GM12864 (cell line): Measurements from ENCODE around the gene DIS3L2.
A peak's percentile ranks its signal among the peaks of the same experiment; 100 is the strongest.

ENCODE experiments used
- DNase-seq: peaks from one replicate; pipeline ENCODE4 v3.0.0-alpha.2; 2011; ENCODE audit warnings: low read depth
- H3K4me3 ChIP-seq: 2 replicates; pipeline ENCODE4 v1.5.1; 2011; ENCODE audit warnings: mild to moderate bottlenecking, low read depth, low read length, control low read depth
- TF ChIP-seq, protein P1 (sequence below): IDR thresholded peaks from 2 replicates; pipeline ENCODE4 v1.5.1; 2011; ENCODE audit warnings: low read depth, mild to moderate bottlenecking, moderate library complexity, low read length, control low read depth, inconsistent platforms; ENCODE audit errors: missing control alignments

The DIS3L2 gene

DNA sequence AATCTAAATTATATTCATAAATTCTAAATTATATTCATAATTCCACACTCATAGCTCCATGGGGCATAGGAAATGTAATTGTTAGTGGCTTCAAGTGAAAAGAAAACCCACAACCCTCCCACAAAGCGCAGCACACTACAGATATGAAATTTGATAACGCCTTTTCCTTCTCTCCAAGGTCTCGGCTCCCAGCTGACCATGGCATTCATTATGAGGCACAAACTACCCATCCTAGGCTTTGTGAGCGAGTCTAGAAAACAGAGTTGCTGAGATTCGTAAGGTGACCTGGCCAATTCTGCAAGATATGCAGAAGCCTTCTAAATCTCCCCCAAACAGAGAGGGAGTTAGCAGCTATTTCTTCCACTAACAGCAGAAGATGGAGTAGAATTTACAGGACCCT, 40.7 kb upstream of the DIS3L2 start:
- DNase-seq, result no peak
- H3K4me3 ChIP-seq, result no peak overlapping the region
- TF ChIP-seq, protein P1, sequence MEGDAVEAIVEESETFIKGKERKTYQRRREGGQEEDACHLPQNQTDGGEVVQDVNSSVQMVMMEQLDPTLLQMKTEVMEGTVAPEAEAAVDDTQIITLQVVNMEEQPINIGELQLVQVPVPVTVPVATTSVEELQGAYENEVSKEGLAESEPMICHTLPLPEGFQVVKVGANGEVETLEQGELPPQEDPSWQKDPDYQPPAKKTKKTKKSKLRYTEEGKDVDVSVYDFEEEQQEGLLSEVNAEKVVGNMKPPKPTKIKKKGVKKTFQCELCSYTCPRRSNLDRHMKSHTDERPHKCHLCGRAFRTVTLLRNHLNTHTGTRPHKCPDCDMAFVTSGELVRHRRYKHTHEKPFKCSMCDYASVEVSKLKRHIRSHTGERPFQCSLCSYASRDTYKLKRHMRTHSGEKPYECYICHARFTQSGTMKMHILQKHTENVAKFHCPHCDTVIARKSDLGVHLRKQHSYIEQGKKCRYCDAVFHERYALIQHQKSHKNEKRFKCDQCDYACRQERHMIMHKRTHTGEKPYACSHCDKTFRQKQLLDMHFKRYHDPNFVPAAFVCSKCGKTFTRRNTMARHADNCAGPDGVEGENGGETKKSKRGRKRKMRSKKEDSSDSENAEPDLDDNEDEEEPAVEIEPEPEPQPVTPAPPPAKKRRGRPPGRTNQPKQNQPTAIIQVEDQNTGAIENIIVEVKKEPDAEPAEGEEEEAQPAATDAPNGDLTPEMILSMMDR, result no peak

DNA sequence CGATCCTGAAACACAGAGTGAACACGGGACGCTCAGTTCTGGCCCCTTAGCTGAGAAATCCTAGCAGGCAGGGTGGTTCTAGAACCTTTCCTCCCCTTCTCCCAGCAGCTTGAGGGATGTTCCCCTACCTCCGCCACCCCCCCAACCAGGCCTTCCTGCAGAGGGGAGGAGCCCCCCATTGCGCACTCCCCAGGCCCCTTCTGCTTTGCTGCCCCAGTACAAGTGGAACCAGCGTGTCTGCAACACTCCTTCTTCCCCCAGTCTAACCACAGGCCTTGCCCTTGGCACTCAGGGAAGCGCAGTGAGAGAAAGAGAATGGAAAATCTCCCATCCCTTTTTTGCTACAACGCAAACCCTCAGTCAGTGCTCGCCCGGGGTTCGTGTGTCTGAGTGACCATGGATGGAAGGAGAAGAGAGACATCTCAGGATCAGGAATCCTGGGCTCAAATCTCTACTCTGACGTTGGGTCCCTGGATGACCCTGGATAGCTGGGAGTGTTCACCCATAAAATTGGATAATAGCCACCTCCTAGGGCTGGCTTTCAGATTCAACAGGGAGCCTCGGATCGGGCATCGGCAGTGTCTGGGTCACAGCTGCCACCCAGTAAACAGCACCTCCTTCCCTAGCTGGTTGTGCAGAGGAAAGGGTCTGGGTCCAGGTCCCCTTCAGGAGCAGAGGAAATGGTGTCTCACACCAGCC, 39.1 kb upstream of the DIS3L2 start:
- TF ChIP-seq, protein P1, result no peak
- DNase-seq, result no peak
- no peak overlapping the region for H3K4me3 ChIP-seq

DNA sequence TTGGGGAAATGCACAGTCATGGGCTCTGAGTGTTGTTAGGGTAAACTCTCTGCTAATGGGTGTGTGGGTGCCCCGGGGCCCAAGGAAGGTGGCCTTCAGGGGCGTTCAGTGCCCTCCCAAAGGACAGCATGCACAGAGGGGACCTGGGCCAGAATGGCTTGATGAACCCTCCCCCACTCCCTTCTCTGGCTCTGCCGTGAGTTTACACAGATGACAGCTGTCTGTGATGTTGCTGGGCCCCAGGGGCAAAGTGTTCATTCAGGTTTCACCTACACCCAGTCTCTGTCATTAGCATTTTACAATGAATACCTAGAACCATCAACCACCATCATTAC, 38.5 kb upstream of the DIS3L2 start:
- no peak for DNase-seq
- TF ChIP-seq, protein P1, result no peak

DNA sequence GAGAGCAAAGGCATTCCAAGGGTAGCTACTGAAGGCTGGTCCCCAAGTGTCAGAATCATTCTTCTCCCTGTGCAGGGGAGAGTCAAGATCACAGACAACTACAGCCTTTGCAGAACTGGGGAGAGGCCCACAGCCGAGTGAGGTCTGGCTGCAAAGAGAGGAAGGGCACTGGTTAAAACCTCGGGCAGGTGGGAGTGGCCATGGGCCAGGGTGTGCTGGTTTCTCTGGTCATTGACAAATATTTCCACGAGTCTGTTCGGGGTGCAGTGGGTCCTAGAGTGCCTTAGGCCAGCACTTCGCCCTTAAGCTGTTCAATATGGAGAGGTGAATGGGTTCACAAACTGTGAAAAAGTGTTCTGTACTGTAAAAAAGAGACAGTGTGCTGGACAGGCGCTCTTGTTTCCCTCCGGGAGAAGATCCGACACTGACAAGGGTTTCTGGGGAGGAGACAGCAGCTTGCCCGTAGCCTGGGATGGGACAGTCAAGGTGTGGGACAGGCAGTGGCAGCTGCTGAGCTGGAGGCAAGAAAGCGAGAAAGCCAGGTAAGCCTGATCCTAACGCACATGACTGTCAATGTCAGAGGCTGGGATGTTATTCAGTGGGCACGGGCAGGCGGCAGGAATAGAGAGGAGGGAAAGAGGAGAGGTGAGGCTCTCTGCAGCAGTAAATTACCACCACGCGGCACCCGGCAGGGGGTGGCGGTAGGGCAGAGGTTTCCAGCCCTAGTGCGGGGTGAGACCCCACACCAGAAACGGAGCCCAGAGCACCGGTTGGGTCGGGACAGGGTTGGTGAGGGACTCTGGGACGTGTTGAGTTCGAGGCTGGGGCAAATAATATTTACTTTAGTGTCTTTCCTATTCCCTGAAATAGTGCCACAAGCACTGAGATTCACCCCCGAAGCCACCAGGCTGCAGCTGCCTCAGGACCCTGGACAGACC, 37.3 kb upstream of the DIS3L2 start:
- TF ChIP-seq, protein P1, result no peak
- no peak overlapping the region for H3K4me3 ChIP-seq
- no peak for DNase-seq

More for the DNA sequence above, 38.5 kb upstream of the DIS3L2 start:
- no peak overlapping the region for H3K4me3 ChIP-seq

DNA sequence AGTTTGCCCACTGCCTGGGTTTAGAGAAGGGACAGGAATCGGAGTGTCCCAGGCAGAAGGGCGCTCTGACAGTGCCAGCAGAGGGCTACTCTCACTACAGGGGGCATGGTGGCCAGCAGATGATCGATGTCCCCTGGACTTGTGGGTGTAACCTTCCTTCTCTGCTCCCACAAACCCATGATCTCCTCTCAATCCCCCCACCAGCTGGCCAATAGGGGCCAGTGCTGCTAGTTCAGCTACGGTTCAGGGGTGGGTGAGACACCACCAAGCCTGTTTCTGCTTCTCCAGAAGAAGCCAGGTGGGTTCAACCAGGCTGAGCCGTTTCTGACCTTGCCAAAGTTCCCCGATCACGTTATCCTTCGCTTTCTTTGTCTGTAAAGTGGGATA, 36.6 kb upstream of the DIS3L2 start:
- no peak for DNase-seq
- TF ChIP-seq, protein P1, result no peak
- H3K4me3 ChIP-seq, result no peak overlapping the region

DNA sequence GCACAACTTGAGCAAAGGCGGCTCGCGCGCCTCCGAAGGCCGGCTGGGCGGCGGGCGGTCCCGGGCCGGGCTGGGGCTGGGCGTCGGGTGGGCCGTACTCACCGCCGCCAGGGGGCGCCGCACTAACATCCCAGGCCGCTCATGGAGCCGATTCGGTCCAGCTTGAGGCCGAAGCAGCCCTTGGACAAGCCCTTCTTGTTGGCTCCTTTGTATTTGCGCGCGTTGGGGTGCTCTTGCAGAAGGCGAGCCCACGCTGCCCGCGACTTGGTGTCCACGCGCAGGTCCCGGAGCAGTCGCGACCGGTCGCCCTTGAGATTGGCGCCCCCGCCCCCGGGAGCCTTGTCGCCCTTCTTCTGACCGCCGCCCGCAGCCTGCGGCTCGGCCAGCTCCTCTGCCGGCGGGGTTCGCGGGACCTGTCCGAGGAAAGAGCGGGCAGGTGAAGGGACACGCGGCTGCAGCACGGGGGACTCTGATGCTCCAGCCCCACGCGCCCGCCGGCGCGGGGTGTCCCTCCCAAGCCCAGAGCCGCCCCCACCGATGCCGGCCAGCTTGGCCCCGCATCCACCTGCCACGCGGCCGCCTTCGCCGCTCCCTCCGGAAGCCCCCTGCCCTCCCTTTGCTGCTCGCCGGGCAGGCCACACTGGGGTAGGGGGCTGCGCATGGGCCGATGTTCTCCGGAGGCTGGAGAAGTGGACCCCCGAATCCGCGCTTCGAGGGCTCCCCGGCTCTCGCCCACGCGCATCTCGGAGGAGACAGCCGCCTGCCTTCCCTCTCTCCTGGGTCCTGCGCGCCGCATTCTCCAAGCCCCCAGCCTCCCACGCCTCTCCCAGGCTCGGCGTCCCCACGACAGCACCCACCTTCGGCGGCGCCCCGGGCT, 36.0 kb upstream of the DIS3L2 start:
- DNase-seq, result peak; percentile 27
- peak overlapping the region; percentile 40 for H3K4me3 ChIP-seq
- TF ChIP-seq, protein P1, result peak; percentile 75
